NCI-H226 (cell line): Measurements from ENCODE around the gene OR2V2.
"Not testable (repeated sequence)": the region's sequence is repeated elsewhere in the genome, so short reads cannot be mapped to it uniquely, and the experiment has no call there.

Source experiments
- DNase-seq: peaks from one replicate; pipeline ENCODE4 v3.0.0-alpha.2; 2015

Gene OR2V2

DNA sequence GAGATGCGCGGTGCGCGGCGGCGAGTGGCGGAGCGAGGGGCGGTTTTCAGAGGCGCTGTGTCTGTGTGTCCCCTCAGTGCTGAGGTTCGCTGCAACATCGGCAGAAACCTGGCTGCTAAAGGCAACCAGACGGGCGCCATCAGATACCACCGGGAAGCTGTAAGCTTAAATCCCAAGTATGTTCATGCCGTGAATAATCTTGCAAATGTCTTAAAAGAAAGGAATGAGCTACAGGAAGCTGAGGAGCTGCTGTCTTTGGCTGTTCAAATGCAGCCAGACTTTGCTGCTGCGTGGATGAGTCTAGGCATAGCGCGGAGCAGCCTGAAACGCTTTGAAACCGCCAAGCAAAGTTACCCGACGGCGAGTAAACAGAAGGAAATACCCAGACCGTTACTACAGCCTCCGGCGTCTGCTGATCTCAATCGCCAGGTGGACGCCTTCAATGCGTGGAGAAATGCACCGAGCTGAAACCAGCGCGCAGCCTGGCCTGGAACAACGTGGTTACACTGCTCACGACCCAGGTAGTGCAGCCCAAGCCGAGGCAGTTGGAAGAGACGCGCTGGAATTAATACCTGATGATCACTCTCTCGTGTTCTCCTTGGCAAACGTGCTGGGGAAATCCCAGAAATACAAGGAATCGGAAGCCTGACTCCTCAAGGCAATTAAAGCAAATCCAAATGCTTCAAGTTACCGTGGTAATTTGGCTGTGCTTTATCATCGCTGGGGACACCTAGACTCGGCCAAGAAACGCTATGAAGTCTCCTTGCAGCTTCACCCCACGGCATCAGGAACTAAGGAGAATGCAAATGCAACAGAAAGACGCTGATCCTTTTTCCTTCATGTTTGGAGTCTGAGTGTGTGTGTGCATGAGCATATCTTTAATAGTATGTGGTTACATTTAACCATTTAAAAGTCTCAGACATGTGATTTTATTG lies 32.3 kb upstream of the OR2V2 start:
- no peak for DNase-seq

DNA sequence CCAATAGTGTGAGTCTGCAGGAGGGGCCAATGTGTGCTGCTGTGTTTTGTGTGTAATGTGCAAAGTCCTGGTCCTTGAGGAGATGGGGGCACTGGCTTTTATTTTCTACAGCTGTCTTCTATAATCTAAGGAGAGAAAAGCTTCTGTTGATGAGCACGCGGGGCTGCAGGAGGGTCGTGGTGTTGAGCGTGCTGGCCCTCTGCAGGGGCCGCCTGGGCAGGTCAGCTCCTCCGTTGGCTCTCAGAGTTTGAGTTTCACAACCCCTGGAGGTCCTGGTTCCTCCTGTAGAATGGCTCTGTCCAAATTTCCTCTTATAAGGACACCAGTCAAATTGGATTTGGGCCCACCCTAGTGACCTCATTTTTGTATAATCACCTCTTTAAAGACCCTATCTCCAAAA lies 29.0 kb upstream of the OR2V2 start:
- no peak for DNase-seq

DNA sequence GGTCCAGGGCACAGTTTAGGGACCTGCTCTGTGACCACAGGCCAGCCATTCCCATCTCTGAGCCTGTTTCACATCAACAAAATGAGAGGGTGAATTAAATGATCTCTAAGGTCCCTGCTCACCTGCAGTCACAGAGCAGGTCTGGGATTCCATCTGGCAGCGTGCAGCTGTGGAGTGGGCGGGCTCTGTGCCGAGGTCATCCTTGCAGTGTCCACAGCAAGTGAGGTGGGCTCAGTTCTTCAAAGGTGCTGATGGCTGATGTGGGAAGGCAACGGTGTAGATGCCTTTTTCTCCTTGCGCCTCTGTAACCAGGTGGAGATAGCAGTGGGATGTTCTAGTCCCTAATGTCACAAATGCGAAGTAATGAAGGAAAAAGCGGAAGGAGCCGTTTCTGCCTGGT lies 28.3 kb upstream of the OR2V2 start:
- DNase-seq = no peak

GRCh38 chr5:181120306-181120705 lies 27.1 kb upstream of the OR2V2 start:
- no peak for DNase-seq

GRCh38 chr5:181120761-181121160 lies 26.6 kb upstream of the OR2V2 start:
- no peak for DNase-seq

GRCh38 chr5:181121675-181122561 lies 25.5 kb upstream of the OR2V2 start:
- DNase-seq = no peak

GRCh38 chr5:181124526-181124925 lies 22.9 kb upstream of the OR2V2 start:
- DNase-seq = no peak

- no peak for DNase-seq
These were observed 20.5 kb upstream of the OR2V2 start for GRCh38 chr5:181126841-181127240.

DNA sequence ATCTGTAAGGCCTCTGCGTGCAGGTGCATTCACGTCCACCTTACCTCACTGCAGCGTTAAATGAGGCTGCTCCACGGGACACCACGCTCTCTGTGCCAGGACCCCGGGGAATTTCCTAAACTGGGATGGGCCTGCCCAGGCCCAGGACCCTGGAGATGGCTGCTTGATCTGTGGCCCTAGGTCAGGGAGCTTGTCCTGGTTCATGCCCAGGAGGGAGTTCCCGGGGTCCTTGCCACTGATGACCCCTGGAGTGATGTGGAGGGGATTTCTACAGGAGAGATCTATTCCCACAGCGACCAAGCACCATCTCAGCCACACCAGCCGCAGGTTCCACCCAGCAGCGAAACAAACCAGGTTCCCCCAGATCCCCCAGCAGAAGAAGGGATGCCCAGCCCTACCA lies 19.9 kb upstream of the OR2V2 start:
- no peak for DNase-seq

DNA sequence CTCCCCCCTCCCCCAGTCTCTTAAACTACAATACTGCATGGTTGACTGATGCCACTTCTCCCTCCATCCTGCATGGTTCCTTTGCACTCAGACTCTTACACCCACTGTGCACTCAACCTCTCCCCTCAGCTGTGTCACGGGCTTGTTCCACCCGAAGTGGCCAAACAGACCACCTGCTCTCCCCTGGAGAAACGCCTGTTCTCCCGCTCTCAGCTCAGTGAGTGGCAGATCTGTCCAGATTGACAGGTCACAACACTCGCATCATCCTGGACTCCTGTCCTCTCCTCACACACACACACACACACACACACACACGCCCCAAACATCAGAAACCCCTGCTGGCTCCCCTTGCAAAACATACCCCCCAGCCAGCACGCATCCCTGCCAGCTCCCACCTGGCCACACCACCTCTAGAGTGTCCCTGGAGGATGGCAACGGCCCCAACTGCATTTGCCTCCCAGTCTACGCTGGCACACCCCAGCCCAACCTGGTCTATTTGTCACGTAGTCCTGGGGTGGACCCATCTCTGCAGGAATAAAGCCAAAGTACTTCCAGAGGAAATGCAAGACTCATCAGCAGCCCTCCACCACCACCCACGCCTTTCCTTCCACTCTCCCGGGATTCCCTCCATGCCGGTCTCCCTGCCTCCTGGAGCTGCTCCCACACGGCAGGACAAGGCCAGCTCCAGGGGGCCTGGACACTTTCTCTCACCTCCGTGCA lies 19.3 kb upstream of the OR2V2 start:
- no peak for DNase-seq

DNA sequence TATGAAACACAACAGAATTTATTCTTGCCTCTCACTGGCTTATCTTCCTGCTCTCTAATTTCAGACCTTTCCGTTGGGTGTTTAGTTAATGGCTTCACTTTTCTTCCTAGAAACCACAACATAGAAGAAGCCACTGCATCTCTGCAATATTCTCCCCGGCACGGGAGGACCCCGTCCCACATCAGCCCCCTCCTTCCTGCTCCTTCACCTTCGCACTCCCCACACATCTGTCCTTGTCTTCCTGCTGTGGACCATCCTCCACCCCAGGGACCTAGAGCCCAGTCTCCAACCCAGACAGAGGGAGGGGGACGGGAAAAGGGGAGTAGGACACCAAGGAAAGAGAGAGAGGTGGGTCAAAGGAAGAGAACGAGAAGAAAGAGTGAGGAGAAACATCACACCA lies 17.8 kb upstream of the OR2V2 start:
- DNase-seq = no peak

DNA sequence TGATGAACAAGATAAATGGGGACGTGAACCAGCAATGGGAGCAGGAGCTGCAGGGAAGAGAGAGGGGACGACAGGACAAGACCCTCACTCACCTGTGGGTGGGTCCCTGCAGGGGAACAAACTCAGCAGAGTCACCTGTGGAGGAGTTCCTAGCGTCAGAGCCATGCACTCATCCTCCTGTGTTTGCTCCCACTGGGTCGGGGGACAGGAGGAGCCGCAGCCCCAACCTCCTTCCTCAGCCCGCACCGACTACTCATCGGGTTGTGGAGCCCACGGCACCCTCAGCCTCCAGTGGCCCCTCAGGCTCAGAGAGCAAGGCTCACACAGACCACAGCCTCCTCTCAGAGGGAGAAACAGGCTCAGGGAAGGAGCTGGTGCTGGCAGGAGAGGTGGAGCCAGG lies 17.3 kb upstream of the OR2V2 start:
- not testable (repeated sequence) for DNase-seq

DNA sequence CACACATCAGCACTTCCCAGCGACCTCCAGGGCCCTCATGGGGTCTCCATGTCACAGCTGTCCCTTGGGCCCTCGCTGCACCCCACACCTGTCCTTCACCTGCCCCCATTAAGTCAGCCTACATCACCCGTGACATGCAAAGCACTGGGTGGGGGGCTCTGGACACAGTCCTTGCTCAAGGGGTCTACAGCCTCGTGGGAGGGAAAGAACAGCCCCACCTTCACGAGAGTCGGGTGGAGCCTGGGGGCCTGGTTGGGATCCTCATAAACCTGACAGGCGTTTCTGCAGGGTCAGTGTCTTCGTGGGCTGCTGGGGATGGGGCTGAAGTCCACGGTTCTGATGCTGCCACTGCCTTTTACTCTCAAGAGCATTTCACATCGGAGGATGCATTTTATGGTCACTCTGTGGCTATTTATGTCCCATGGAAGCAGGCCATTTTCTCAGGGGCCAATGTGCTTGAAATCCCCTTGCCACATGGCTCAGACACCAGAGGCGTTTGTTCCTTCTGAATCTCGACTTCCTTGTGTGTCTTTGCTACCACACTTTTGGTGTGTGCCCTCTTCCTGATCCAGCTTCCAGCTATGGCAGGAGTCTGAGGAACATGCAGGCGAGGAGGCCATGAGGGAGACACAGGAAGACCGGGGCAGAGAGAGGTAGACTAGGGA lies 16.4 kb upstream of the OR2V2 start, which contains the start of gene OR2V1:
TSS of gene OR2V1 (minus strand) at position 338 of the 665 bp plus-strand sequence. CDS start 5,865 bp downstream, outside the sequence.
- DNase-seq = no peak

- no peak for DNase-seq
These were observed 15.9 kb upstream of the OR2V2 start for GRCh38 chr5:181131514-181131913.

DNA sequence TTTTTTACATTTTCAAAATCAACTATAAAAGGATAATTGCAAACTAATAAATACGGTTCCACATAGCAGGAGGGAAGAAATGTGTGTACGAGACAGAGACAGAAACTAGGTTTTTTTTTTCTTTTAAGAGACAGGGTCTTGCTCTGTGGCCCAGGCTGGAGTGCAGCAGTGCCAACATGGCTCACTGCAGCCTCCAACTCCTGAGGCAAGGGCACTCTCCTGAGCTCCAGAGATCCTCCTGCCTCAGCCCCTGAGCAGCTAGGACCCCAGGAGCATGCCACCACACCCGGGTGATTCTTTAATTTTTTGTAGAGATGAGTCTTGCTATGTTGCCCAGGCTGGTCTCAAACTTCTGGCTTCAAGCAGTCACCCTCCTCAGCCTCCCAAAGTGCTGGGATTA lies 14.3 kb upstream of the OR2V2 start:
- DNase-seq = no peak

DNA sequence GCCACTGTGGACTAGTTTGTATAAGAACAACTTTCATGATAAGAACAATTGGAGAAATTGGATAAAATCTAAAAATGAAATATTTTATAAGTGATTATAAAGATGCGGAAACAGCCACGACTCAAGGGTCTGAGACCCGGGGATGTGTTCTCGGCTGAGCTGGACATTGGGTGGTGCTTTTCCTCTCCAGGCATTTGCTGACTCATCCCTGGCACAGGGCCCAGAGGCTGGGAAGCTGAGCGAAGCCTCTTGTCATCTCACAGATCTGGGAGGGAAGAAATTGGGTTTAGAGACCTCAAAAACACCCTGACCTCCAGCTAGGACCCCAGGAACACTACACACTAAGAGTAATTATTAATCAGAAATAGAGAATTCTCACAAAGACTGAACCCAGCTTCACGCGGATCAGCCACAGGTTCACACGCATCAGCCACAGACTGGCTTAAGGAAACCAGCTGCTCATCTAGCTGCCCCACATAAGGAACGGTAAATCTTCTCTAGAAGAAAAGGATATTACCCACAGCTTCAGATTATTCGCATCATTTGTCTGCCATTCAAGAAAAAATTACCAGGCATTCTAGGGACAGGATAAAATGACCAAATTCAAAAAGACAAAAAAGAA lies 13.7 kb upstream of the OR2V2 start:
- DNase-seq = peak; percentile 52

GRCh38 chr5:181134259-181134658 lies 13.1 kb upstream of the OR2V2 start:
- DNase-seq = no peak

DNA sequence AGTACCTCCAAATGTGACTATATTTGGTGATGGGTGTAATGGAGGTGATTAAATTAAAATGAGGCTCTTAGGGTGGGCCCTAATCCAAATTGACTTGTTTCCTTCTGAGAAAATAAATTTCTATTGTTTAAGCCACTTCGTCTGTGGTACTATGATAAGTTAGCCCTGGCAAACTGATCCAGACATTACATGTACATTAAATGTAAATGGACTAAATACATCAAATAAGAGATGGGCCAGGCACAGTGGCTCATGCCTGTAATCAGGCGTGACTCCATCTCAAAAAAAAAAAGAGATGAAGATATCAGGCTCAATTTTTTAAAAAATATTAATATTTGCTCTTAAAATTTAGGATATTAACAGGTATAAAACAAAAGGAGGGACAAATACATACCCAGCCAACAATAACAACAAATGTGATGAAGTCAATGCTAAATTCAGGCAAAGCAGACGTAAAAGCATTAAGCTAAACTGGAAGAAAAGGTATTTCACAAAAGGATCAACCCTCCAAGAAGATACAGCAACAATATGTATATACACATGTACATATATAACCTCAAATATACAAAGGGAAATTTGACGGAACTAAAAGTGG lies 10.9 kb upstream of the OR2V2 start:
- no peak for DNase-seq

- DNase-seq = peak; percentile 37
These were observed 9.1 kb upstream of the OR2V2 start for GRCh38 chr5:181138258-181138657.

- no peak for DNase-seq
These were observed 6.6 kb upstream of the OR2V2 start for GRCh38 chr5:181140766-181141165.

DNA sequence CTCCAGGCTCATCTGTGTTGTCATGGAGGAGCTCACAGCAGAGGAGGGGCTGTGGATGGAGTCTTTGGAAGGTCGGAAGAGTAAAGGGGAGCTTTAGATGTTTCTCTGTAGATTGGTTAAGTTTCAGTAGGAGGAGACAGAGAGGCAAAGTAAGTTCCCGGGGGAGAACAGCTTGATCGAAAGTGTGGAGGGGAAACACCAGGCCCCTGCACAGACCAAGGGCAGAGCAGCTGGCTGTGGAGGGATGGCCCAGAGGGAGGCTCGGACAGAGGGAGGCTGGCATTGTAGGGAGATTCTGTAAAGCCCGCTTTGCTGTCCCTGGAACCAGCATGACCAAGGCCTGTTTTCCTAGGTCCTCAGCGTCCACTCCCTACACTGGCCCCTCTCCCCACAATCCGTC lies 5.3 kb upstream of the OR2V2 start:
- DNase-seq = no peak

DNA sequence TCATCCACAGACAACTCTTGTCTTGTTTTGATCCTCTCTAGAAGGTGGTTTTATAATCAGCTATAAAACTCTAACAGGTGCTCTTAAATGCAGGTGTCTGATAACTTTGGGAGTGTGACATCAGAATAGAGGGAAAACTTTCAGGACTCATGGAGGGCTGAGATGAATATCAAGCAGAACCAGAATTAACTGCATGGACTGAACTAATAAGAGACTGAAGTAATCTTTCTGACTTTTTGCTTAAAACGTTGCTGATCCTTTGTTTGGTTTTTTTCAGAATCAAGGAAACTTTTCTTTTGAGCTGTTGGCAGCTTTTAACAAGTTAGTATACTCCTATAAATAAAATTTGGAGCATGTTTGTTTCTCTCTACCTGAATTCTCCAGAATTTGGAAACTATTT lies 2.3 kb upstream of the OR2V2 start:
- no peak for DNase-seq
